Peyer's patch (tissue), 4 donors: ENCODE data around the gene TFCP2L1. TPM values are rescaled to one million over a fixed set of nuclear protein-coding genes. Genes with fewer than 3 reads are reported as not detected.

Experiments used
- DNase-seq, 3 donors: peaks; one replicate each; pipeline ENCODE4 v3.0.0-alpha.2; 2017 to 2019
- H3K27ac ChIP-seq, 4 donors: fragments of 200-600 bp; sonication (generic); one replicate each; pipeline ENCODE4 v1.5.1; 2016 to 2019
- H3K27me3 ChIP-seq, 2 donors: fragments of 200-600 bp; sonication (generic); one replicate each; pipeline ENCODE4 v1.5.1; 2019
- H3K36me3 ChIP-seq, 3 donors: fragments of 200-600 bp; sonication (generic); one replicate each; pipeline ENCODE4 v1.5.1; 2016 to 2019
- H3K4me1 ChIP-seq, 4 donors: fragments of 200-600 bp; sonication (generic); one replicate each; pipeline ENCODE4 v1.5.1; 2016 to 2019
- H3K4me3 ChIP-seq, 4 donors: fragments of 200-600 bp; sonication (generic); 1 replicate in 3 of 4; 2 replicates in 1 of 4; pipeline ENCODE4 v1.5.1; 2016 to 2019; ENCODE audit warnings: mild to moderate bottlenecking in 1 of 4
- H3K9me3 ChIP-seq, 4 donors: fragments of 200-600 bp; sonication (generic); one replicate each; pipeline ENCODE4 v1.5.1; 2016 to 2019; ENCODE audit warnings: mild to moderate bottlenecking in 1 of 4
- CTCF ChIP-seq, 6 experiments: fragments of 450-650 bp in 4 of 6; fragments of 200-600 bp in 2 of 6; sonication (generic) in 1 of 6; IDR thresholded peaks; one replicate each; pipeline ENCODE4 v1.5.1; 2017 to 2019; ENCODE audit warnings: antibody characterized with exemption in 6 of 6, mild to moderate bottlenecking in 3 of 6, moderate library complexity in 1 of 6
- POLR2A ChIP-seq, 2 donors: fragments of 450-650 bp; IDR thresholded peaks; one replicate each; pipeline ENCODE4 v1.5.1; 2017; ENCODE audit warnings: antibody characterized with exemption in 2 of 2, mild to moderate bottlenecking in 2 of 2, moderate library complexity in 2 of 2
- total RNA-seq, 4 donors: library from RNA; depleted of rRNA; stranded (reverse); fragments of >200 nt; gene quantifications; one replicate each; pipeline ENCODE4 v1.1.0, GENCODE V29; 2016

Gene TFCP2L1
- total RNA-seq, 4 donors from 2014 or later, result 5.0 to 41.0 (median 10.0) TPM

GRCh38 chr2:121194626-121195025 is 90.4 kb downstream of the TFCP2L1 start:
- Histone ChIP-seq H3K4me3 (no peak overlapping the region), H3K36me3 (no peaks in the 10 kb centered on the region), H3K27me3 (no peaks in the 10 kb centered on the region), H3K27ac (no peak overlapping the region), H3K9me3 (no peaks in the 10 kb centered on the region), H3K4me1 (peaks cover 0 to 12% (median 0%) of the 10 kb centered on the region in 4 donors)
- TF ChIP-seq CTCF (IDR thresholded peaks at IDR 0.05) (no peak), POLR2A (IDR thresholded peaks at IDR 0.05) (no peak)
- DNase-seq, result no peak

GRCh38 chr2:121193185-121193584 is 91.8 kb downstream of the TFCP2L1 start:
- TF ChIP-seq POLR2A (IDR thresholded peaks at IDR 0.05) (no peak), CTCF (IDR thresholded peaks at IDR 0.05) (no peak)
- H3K27me3 ChIP-seq, result no peaks in the 10 kb centered on the region
- H3K27ac ChIP-seq, result no peak overlapping the region
- H3K4me3 ChIP-seq, result no peak overlapping the region
- no peaks in the 10 kb centered on the region for H3K9me3 ChIP-seq
- H3K4me1 ChIP-seq, result peaks cover 0 to 12% (median 0%) of the 10 kb centered on the region in 4 donors
- DNase-seq, result no peak
- no peaks in the 10 kb centered on the region for H3K36me3 ChIP-seq

- Histone ChIP-seq H3K27ac (no peak overlapping the region), H3K27me3 (no peaks in the 10 kb centered on the region), H3K36me3 (no peaks in the 10 kb centered on the region), H3K4me3 (no peak overlapping the region), H3K4me1 (peaks cover 0 to 9% (median 0%) of the 10 kb centered on the region in 4 donors), H3K9me3 (no peaks in the 10 kb centered on the region)
- DNase-seq, result no peak
- TF ChIP-seq POLR2A (IDR thresholded peaks at IDR 0.05), result no peak
- TF ChIP-seq CTCF (IDR thresholded peaks at IDR 0.05), result no peak
Observed at GRCh38 chr2:121192576-121192975, 92.4 kb downstream of the TFCP2L1 start.

GRCh38 chr2:121191191-121192170 is 93.5 kb downstream of the TFCP2L1 start:
- peaks cover 0 to under 1% (median 0%) of the 10 kb centered on the region in 4 donors for H3K4me1 ChIP-seq

More at GRCh38 chr2:121191191-121192170, 93.5 kb downstream of the TFCP2L1 start:
- no peak for DNase-seq
- Histone ChIP-seq H3K4me3 (no peak overlapping the region), H3K27ac (no peak overlapping the region), H3K27me3 (no peaks in the 10 kb centered on the region), H3K36me3 (no peaks in the 10 kb centered on the region), H3K9me3 (no peaks in the 10 kb centered on the region)
- TF ChIP-seq POLR2A (IDR thresholded peaks at IDR 0.05) (no peak), CTCF (IDR thresholded peaks at IDR 0.05) (no peak)
